ENCODE results near the gene C15orf39.
"Not testable (repeated sequence)": the region's sequence is repeated elsewhere in the genome, so short reads cannot be mapped to it uniquely, and the experiment has no call there.

The C15orf39 gene

DNA sequence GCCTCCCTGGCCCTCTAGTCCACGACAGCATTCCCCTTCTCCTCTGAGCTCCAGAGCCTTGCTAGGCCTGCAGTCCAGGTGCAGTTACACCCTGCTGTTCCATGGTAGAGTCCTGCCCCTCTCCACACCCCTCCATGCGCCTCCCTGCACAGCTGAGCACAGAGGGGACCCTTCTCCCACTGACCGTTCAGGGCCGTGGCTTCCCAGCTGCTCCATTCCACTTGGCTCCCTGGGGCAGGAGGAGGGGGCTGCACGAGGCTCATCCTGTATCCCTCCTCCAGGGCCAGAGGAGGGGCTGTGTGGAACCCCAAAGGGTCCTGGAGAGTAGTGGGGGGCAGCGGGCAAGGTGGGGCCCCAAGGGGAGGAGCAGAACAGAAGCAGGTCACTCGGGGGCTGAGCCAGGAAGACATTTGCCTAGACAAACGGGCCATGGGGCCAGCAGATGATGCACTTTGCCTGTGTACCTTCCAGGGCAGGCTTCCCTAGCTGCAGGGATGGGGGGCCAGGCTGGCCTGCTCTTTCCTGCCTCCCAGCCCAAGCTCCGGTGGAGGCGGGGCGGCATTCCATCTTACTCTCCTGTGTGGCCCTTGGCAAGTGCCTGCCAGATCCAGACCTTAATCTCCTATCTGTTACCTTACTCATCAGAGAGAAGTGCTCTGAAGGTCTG lies 35.8 kb downstream of the C15orf39 start:
- peak; percentile 3 for DNase-seq (ENCODE audit: low spot score)
- TF ChIP-seq, protein P1, sequence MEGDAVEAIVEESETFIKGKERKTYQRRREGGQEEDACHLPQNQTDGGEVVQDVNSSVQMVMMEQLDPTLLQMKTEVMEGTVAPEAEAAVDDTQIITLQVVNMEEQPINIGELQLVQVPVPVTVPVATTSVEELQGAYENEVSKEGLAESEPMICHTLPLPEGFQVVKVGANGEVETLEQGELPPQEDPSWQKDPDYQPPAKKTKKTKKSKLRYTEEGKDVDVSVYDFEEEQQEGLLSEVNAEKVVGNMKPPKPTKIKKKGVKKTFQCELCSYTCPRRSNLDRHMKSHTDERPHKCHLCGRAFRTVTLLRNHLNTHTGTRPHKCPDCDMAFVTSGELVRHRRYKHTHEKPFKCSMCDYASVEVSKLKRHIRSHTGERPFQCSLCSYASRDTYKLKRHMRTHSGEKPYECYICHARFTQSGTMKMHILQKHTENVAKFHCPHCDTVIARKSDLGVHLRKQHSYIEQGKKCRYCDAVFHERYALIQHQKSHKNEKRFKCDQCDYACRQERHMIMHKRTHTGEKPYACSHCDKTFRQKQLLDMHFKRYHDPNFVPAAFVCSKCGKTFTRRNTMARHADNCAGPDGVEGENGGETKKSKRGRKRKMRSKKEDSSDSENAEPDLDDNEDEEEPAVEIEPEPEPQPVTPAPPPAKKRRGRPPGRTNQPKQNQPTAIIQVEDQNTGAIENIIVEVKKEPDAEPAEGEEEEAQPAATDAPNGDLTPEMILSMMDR (IDR thresholded peaks at IDR 0.05; ENCODE audit: extremely low read depth, missing control alignments), result no peak

DNA sequence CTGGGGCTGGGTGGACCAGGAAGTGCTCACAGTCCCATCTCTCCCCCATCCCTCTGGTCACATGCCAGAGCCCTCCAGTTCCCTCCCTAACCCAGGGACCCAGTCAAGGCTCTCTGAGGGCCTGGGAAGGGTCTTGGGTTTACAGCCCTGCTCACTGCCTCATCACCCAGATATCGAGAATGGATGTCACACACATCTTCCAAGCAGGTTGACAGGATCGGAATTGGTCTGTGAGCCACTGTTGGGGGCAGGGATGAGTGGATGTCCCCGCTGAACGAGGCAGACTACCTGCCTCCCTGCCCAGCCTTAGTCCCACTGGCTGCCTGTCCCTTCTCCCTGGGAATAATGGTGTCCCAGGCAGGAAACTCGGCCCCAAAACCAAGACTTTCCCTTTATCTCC lies 36.5 kb downstream of the C15orf39 start:
- TF ChIP-seq, protein P1 (IDR thresholded peaks at IDR 0.05; ENCODE audit: extremely low read depth, missing control alignments), result no peak

DNA sequence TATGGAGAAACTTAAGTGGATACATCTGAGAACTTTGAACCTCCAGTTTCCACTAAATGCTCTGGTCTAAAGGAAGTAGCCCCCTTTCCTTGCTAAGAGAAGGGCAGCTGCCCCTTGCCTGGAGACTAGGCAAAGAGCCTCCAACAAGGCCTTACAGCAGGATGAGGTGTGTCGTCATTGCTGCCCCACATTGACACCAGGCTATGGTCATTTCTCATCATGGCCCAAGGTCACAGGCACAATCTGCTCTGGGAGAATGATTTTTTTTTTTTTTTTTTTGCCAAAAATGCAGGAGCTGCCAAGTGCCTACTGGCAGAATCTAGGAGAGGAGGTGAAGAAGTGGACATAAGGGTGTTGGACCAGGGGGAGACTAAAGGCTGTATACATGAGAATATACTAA lies 44.1 kb downstream of the C15orf39 start:
- DNase-seq (ENCODE audit: low spot score), result not testable (repeated sequence)

More for the DNA sequence above, 36.5 kb downstream of the C15orf39 start:
- peak; percentile 2 for DNase-seq (ENCODE audit: low spot score)

DNA sequence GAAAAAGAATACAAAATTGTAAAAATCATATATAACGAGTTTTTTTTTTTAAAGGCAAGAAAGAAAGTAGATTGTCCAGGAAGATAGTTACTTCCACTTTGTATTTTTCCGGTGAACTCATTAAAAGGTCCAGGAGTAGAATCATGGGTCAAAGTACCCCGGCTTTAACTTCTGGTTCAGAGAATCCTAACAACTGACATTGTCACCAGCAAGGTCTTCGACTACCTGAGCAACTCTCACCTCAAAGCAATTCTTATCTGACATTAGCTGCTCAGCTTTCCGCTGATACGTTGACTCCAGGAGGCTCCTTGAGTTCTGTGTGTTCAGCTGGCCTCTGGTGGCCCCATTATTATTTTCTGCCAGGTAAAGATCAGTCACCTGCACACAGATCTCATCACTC lies 47.3 kb downstream of the C15orf39 start:
- not testable (repeated sequence) for DNase-seq (ENCODE audit: low spot score)

DNA sequence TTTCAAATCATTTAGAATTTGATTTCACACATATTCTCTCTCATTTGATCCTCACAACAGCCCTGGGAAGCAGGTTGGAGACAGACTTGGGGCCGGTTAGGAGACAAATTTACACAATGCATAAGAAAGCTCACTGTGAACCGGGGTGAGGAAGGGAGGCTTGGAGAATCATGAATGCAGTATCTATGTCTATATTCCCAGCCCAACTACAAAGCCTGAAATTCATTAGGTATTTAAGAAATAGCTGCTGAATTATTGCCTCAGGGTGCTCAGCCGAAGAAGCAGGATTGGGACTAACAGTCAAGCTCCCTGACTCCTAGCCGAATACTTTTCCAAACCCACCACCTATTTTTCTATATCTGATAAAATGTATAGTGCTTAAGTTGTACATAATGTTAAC lies 48.0 kb downstream of the C15orf39 start:
- TF ChIP-seq, protein P1 (IDR thresholded peaks at IDR 0.05; ENCODE audit: extremely low read depth, missing control alignments), result no peak
- DNase-seq (ENCODE audit: low spot score), result no peak

DNA sequence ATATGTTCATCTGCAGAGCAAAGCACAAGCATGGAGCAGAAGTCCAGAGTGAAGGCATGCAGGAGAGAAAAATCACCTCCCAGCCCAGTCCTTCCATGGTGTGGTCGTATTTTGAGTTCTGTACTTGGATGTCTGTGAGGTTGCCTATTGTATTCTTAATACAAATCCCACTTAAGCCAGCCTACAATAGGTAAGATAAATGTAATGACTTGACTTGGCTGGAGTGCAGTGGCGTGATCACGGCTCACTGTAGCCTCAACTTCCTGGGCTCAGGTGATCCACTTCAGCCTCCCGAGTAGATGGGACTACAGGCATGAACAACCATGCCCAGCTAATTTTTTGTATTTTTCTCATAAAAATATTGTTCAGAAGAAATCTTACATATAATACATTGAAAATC lies 49.7 kb downstream of the C15orf39 start:
- not testable (repeated sequence) for DNase-seq (ENCODE audit: low spot score)

DNA sequence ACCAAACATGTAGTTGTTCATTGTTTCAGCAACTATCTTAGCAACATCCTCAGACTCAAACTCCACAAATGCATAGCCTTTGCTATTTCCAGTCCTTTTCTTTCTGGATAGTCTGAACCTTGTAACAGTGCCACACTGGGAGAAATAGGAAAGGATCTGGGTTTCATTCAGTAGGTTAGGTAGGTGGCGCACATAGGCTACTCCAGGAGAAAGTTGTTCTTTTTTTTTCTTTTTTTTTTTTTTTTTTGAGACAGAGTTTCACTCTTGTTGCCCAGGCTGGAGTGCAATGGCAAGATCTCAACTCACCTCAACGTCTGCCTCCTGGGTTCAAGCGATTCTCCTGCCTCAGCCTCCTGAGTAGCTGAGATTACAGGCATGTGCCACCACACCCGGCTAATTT lies 50.6 kb downstream of the C15orf39 start:
- not testable (repeated sequence) for DNase-seq (ENCODE audit: low spot score)

DNA sequence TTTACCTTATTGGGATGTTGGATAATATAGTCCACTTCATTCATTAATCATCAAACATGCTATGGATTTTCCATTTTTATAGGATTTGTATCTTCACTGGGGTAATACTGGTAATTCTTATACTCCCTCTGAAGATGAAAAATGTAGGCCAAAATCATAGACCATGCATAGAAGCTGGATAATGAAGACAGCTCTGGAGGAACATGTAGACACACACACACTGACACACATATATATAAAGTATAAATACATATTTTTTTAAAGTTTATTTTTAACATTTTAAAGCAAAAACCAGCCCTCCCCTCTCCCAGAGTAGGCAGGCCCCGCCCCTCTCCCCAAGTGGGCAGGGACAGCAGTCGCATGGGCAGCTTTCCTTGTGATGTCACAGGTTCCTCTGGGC lies 56.4 kb downstream of the C15orf39 start, which contains the start of gene GOLGA6C:
Gene GOLGA6C, plus strand, starts transcription at position 301 of the 400 bp plus-strand sequence. CDS start 265 bp downstream, outside the sequence.
- not testable (repeated sequence) for DNase-seq (ENCODE audit: low spot score)

DNA sequence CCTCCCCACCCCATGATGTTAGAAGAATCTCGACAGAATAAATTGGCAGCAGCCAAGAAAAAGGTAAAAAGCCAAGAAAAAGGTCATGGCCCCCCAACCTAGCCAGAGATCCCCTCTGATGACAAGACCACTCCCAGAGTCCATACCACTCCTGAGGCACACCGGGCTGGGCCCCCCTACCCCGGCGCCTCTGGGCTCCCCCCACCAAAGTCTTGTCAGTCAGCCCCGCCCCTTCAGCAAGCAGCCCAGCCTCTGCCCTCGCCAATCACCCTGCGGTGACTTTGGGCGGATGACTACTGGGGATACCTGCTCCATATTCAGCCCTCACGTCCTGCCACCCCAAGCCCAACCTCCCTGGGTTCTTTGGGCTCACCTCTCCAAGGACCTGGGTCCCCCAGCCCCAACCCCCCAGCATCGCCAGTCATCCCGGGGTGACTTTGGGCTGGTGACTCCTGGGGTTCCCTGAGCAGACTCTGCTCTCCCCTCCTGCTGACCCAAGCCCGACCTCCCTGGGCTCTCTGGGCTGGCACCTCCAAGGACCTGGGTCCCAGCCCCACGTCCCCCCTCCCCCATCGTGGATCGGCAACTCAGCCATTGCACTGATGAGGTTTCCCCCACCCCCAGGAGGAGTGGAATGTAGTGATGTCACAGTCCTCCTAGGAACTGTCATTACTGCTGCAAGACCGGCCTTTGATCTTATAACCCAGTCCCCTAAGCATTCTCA lies 57.1 kb downstream of the C15orf39 start:
- not testable (repeated sequence) for DNase-seq (ENCODE audit: low spot score)

DNA sequence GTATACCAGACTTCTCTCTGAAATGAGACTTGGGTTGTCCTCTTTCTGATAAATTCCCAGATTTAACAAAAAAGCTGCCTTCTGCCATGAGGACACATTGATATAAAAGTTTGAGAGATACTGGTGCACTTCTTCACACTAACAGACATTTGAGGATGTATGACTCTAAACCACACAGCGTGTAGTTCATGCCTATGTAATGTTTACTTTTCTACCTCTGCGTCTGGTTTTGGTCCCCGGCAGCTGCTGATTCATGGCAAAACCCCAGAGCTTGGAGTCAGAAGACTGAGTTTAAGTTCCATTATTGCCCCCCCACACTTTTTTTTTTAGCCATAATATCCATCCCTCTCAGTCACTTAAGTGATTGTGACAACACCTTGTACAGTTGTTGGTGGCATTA lies 58.2 kb downstream of the C15orf39 start:
- DNase-seq (ENCODE audit: low spot score), result not testable (repeated sequence)

All from GM20000 (cell line).